GM04503 (cell line): ENCODE results near the gene ZNF593.

Experiments used
- DNase-seq: peaks from one replicate; pipeline ENCODE4 v3.0.0-alpha.2; 2012; ENCODE audit warnings: low read depth

ZNF593 gene

DNA sequence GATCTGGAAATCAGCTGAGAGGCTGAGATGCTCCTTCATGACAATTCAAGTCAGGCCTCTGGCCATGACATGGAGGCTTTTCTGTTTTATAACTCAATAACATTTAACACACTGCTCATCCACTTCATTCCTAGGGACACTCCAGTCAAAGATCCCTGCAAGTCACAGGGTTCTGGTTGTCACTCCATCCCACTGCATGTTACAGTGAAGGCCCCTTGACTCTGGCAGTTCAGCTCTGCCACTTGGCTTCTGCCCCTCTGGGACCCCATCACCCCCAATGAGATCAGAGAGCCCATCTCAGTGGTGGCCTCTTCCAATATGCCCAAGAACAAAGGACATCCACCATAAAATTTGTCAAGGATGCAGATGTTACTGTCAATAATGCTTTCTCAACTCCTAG lies 20.8 kb upstream of the ZNF593 start:
- no peak for DNase-seq

DNA sequence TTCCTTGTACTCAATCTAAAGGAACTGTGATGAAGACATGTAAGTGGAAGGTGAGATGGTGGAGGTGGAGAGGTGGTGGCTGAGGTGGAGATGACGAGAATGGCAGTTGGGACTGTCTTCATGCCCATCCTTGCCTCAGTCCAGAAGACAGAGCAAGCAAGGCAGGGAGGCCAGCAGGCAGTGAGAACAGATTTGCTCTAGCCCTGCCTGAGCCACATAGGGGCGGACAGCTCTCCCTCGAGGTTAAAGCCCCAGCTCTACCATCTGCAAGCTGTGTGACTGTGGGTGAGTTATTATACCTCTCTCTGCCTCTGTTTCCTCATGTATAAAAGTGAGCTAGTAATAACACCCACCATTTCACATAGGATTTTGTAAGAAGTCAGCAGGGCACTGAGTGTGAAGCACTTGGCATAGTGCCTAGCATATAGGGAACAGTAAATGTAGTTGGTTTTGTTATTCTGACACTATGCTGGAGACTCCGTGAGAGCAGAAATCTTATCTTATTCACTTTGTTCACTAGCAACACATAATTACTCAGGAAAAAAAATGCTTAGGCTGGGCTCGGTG lies 15.7 kb upstream of the ZNF593 start:
- DNase-seq = no peak

DNA sequence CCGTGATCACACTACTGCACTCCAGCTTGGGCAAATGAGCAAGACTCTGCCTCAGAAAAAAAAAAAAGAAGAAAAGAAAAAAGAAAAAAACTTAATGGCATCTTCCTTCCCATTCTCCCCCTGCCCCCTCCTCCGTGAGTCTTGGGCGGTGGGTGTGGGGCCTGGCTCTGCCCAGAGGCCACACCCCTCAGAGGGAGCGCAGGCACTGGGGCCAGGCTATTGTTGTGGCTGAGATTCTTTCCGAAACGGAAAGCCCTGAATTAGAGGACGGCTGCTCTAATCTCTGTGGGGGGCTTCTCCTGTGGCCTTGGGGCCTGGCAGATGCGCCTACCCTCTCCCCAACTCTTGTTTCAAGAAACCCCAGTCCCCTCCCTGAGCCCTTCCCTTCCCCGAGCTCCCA lies 15.0 kb upstream of the ZNF593 start:
- no peak for DNase-seq

DNA sequence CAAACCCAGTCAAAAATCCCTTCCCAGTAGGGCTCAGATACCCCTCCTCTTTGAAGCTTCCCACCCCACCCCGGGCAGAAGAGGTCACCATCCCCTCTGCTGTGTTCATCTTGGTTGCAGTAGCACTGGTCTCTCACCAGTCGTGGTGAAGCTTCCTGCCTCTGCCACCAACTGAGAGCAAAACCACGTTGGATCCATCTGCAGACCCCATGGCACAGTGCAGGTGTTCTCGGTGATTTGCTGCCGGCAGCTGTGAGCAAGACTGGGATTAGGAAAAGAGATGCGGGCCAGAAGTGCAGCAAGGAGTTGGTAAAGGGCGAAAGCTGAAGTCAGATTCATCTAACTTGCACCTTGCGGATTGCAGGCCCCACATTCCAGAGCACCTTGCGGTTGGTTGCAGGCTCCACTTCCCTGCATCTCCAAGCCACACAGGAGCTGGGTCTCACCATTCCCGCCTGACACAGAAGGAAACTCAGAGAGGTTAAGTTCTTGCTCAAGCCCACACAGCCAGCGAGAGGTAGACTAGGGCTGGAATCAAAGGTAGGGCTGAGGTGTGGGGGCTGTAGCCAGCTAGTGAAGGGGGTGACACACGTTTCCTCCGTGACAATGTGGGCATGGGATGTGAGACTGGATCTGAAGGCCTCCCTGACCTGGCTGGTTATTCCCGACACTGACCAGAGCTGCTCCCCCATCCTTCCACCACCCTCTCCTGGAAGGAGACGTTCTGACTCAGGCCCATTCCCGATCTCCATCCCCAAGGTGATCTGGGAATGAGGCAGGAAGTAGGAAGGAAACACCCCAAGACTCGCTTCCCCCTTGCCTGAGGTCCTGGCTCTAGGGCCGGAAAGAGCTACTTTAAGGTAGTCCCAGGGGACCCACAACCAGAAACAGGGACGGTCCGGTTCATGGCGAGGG lies 14.1 kb upstream of the ZNF593 start:
- no peak for DNase-seq

DNA sequence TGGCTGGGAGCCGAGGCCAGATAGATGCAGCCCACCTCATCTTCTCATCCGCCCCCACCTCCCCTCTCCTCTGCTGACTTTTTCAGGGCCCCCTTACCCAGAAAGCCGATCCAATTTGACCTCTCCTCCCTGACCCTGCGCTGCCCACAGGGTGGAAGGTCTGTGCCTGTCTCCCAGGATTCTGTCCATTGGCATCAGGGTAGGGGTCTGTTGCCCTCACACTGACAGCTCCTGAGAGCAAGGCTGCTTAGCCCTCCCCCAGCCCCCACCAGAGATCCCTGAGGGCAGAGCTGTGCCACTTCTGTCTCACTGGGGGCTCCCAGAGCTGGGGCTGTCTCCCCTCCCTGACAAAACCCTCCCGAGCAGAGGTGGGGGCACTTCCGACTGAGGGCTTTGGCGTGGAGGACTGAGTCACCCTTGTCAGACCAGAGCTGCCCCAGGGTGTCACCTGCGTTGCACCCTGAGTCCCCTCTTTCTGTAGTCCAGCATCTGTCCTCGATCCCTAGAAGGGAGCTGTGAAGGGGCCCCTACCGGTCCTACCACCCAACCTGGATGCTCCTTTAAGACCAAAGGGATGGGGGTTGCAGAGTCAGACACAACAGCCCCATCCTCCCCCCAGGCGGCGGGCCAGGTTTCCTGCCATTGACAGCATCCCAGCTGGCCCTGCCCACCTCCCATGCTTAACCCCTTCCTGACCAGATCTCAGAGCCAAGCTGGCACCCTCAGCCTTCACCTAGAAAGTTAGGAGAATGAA lies 13.2 kb upstream of the ZNF593 start:
- DNase-seq = no peak

DNA sequence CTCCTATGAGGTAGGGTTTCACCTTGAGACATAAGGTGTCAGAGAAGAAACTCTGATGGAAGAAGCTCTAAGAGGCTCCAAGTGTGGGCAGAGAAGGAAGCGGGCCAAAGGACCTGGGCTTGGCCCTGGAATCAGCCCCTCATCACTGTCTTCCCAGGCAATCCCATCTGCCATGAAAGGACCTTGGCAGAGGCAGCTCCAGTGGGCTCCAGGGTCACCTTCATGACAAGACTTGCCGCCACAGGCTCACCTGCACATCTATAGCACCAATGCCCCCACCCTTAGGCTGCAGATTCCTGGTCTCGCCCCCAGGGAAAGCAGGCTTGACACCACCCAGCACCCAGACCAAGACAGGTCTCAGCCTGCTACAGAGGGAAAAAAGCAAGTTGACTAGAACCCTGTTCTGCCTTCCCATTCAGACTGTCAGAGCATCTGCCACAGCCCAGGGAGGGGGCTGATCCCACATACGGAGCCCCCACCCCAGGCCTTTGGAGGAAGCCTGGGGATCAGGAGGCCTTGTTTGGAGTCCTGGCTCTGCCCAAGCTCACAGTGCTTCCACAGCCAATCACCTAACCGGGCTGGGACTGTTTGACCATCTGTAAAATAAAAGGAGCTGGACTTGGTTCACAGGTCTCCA lies 11.3 kb upstream of the ZNF593 start:
- no peak for DNase-seq

DNA sequence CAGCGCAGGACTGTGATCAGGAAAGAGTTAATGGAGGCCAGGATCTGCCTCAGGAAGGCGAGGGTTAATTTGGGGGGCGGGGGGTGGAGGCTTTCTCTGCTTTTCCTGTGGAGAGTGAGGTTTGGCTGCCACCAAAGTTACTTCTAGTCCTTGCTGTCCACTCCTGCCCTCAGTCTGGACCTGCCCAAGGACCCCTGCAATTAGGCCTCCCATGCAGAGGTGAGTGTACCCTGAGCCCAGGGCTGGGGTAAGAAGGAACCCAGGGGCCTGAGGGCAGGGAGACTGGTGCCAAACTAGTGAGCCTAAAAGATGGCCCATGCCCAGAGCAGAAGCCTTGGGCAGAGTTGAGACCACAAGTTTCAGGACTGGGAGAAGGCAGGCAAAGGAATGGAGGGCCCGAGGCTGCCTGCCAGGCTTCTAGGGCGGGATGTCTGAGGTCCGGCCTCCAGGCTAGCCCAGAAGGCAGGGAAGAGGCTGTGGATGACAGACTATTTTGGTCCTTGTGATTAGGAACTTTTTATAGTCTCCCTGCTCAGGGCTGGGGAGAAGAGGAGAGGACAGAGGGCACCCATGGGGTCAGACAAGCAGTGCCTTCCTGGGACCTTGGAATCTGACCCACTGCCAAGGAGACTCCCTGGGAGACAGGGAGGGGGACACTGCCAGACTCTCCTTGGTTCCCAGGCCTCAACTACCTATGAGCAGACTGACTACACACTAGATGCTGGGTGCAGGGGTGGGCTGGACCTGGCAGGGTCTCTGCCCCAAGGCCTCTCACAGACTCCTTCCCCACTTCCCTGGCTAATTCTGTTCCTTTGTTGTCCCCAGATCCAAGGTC lies 10.6 kb upstream of the ZNF593 start, which contains the start of gene FAM110D:
TSS of gene FAM110D (plus strand) at position 172 of the 835 bp plus-strand sequence. CDS start 2,213 bp downstream, outside the sequence.
- no peak for DNase-seq

DNA sequence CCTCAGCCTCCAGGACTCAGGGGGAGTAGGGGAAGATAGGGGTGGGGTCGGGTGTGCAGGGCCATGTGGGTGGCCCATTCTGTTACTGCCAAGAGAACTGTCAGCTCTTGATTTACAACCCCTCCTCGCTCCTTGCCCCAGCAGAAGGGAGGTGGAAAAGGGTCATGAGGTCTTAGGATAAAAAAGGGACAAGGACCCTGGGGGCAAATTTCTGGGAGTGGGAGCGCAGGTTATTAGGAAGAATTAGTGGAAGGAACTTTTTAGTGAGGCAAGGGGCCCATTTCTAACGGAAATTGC lies 10.0 kb upstream of the ZNF593 start:
- DNase-seq = no peak

DNA sequence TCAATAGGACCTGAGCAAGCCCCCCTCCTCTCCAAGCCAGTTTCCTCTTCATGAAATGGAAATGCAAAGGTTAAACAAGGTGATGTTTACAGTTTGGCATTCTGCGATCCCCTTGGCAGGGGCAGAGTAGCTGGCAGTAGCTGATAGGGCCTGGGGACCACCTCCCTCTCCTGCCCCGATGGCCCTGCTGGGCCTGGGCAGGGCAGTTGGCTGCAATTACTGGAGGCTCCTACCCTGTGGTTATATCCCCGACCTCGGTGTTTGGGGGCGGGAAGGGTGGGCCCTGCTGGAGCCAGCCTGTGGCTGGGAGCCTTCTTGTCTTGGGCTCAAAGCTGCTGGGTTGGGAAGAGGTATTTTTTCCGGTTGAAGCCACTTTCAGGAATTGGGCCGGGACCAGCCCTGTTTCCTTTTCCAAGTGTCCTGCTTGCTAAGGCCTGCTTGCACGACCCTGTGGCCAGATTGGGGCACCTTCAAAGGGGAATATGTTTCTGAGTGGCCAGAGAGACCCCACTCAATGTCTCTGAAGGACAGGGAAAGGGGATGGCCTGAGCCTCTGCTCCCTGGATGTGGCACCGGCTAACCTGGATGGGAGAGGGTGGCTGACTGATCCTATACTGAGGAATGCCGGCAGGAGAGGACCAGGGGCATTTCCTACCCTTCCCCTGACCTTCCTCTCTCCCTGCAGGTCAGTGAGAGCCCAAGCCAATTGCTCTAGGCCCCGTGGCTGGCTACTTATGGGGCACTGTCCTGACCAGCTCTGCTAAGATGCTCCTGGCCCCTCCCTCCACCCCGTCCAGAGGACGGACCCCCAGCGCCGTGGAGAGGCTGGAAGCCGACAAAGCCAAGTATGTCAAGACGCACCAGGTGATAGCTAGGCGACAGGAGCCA lies 8.9 kb upstream of the ZNF593 start:
- no peak for DNase-seq

DNA sequence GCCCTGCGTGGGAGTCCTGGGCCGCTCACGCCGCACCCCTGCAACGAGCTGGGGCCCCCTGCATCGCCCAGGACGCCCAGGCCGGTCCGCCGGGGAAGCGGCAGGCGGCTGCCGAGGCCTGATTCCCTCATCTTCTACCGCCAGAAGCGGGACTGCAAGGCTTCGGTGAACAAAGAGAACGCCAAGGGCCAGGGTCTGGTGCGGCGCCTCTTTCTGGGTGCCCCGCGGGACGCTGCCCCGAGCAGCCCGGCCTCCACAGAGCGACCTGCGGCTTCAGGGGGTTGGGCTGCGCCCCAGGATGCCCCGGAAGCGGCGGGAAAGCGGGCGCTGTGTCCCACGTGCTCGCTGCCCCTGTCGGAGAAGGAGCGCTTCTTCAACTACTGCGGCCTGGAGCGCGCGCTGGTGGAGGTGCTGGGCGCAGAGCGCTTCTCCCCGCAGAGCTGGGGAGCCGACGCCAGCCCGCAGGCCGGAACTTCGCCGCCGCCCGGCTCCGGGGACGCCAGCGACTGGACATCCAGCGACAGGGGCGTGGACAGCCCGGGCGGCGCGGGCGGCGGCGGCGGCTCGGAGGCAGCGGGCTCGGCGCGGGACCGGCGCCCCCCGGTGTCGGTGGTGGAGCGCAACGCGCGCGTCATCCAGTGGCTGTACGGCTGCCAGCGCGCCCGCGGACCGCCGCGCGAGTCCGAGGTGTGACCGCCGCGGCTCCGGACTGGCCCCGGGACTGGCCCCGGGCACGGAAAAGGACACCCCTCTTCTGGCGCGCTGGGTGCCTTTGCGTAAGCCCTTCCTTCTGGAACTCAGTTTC lies 8.1 kb upstream of the ZNF593 start:
- DNase-seq = no peak

DNA sequence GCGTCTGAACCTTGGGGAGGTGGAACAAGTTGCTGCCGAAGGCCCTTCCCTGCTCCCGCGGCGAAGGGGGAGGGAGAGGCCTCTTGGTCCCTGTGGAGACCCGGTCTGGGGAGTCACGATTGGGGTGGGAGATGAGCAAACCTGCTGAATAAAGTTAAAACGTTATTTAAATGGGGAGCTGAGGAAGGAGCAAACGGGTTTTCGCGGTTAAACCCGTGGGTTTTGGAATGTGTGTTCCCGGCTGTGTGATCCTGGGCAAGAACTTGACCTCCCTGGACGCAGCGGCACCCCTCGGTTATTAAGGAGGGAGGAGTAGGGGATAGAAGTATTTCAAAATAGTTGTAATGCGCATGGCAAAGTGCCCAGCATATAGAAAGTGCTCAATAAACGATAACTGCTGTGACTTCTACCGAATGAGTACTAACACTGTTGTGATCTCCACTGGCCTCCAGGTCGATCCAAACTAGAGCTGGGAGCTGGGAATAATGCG lies 7.4 kb upstream of the ZNF593 start:
- DNase-seq = no peak

DNA sequence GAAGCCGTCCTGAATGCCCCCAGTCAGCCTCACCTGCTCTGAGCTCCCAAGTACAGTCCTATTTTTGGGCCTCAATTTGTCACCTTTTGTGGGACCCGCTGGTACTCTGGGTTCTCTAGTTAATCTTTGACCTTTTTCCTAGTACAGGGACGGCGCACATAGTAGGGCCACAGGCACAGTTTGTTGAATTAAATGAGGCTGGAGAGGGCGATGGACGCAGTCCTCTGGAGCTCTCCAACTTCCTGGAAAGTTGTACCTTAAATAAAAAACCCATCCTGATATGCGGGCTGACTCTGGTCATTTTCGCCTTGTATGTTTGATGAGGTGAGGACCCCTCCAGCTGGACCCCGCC lies 6.0 kb upstream of the ZNF593 start:
- no peak for DNase-seq

DNA sequence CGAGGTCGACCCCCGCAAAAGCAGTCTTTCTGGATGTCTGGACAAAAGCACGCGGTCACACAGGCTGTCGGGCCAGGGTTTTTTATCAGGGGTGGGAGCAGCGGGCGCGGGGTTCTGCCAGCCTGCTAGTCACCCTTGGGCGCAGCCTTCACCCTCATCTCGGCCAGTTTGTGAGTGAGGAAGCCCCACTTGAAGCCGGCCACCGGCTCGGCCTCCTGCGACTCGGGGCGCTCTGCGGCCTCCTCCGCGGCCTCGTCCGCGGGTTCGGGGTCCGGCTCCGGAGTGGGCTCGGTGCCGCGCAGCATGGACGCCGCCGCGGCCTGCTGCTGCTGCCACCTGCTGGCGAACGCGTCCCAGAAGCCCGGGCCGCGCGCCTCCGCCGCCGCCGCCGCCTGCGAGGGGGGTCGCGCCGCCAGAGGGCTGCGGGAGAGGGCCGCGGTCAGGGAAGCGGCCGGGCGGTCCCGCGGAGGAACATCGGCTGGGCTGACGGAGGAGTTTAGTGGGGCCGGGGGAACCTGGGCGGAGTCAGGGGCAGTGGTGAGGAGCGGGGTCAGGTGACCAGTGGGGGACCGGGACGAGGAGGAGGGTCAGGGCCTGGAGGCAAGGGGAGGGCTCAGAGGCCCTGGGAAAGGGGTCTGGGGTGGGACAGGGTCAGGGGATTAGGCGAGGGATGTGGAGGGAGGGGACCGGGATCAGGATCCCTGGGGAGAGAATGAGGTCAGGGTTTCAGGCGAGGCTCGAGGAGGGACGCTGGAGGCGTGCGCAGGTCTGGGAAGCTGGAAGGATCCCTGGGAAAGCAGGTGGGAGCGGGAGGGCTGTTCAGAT lies 5.5 kb upstream of the ZNF593 start:
- no peak for DNase-seq

DNA sequence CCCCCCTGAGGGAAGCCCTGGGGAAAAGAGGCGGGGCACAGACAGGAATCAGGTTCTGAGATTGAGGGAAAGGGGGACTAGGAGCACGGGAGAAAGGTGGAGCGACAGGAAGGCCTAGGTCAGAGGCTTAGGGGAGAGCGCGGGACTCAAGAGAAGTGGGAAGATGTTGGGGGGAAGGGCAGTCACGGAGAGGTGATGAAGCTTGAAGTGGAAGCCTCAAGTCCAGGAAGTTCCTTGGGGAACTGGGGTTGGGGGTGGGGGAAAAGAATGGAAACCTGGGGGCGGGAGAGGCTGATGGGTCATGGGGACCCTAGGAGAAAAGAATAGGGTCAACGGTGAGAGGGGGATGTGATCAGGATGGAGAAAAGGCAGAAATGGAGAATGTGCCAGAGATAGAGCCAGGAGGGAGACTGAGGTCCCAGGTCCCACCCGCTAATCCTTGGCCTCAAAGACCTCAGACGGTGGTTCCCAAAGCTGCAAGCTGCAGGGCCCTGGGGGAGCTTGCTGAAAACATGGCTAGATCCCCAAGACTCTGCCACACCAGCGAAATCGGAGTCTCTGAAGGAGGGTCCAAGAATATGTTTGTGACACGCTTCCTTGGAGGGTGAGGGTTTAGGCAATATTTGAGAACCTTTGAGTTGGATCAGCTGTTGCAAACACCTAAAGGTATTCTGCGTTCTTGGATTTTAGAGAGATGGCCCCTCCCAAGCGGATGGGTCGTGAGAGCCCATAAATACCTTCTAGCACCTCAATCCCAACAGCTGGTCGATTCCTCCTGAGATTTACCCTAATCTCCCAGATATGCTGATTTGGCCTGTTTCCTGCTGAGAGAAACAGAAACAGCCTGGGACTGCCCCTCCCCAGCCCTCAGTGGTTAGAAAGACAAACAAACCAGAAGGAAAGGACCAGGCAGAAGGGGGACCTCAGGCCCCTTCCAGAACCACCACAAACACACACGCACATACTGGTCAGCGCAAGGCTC lies 4.6 kb upstream of the ZNF593 start:
- no peak for DNase-seq

DNA sequence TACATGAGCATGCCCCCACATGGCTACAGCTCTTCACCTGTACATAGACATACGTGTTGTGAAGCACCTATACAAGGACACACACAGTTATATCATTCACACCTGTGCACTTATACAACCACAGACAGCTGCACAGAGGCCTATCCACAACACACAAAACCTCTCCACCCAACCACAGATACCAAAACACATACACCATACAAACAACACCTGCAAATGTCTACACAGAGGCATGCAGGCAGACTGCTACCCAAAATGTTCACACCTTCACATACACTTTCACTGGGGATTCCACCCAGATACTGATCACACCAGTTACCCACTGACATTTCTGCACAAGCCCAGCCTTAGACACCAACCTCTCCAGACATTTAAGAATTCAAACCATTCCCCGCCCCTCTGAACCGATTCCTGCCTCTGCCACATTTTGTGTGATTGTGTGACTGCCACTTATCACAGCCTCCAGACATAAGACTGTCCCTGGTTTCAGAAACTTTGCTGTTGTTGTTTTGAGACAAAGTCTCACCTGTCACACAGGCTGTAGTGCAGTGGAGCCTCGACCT lies 2.9 kb upstream of the ZNF593 start:
- no peak for DNase-seq

DNA sequence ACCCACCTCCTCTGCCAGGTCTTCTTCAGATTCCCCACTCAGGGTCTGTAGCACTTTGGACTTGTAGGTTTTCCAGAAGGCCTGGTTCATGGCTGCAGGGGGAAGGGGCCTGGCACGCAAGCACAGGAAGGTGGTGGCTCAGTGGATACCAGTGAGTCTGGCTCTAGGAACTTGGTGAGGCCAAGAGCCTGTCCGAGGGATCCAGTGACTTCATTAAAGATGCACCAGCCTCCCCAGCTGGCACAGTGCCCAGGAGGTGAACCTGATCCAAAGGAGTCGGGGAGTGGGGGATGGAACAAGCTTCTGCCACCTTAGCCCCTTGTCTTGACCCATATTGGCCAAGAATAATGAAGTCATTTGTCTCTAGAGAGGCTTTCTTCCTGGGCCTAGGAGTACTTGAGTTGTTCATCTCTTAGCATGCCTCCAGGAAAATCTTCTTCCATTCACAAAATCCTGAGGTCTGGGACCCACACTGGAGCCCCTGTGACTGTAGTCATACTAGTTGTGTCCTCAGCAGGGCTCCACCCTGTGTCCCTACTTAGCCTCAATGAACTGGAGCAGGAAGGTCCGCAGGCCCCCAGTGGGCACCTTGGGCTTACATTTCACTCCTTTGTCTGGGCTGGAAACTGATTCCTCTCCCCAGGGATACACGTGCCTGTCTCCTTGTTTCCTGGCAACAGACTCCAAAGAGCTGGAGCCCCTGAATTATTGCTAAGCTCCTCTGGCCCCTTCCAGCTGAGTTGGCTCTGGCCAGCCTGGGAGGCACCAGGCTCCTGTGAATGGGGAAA lies 1.1 kb upstream of the ZNF593 start, which contains the start of gene C1orf232:
TSS of gene C1orf232 (minus strand) at position 554 of the 788 bp plus-strand sequence. CDS start at position 90, 464 bp downstream.
- no peak for DNase-seq
